Measurements from ENCODE around the gene RGS2. TPM values are rescaled to one million over a fixed set of nuclear protein-coding genes. Genes with fewer than 3 reads are reported as not detected.

The RGS2 gene
- total RNA-seq, 4 donors from 2014 or later = 9.1 to 39.0 (median 17.8) TPM

DNA sequence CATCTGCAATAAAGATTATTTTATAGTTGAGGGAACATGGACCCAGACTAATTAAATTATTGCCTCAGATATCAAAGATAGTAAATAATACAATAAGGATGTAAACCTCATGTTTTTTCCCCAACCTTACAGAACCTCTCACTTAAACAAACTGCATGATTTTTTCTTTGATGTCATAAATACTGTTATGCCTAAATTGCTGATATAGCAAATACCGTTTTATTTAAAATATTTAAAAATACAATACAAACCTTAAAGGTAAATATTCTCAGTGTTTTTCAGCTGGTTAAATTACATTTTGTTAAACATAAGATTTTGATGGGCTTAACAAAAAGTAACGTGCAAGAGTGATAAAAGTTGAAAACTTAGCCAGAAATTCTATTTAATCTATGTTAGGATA is 24.4 kb upstream of the RGS2 start:
- 94 to 96% methylated on average over 2 of the region's 2 CpGs for WGBS, 2 donors
- no peak for DNase-seq
- no peaks in the 10 kb centered on the region for H3K27me3 ChIP-seq
- no peaks in the 10 kb centered on the region for H3K36me3 ChIP-seq
- no peak overlapping the region for H3K27ac ChIP-seq
- no peak for TF ChIP-seq POLR2A (IDR thresholded peaks at IDR 0.05)
- no peak overlapping the region for H3K4me3 ChIP-seq (replicated peaks in 1 of 3)
- H3K9me3 ChIP-seq = no peaks in the 10 kb centered on the region
- intact Hi-C loops (cut with DNase I) = no loop called here
- H3K4me1 ChIP-seq = peaks cover 4 to 6% of the 10 kb centered on the region in 2 donors

DNA sequence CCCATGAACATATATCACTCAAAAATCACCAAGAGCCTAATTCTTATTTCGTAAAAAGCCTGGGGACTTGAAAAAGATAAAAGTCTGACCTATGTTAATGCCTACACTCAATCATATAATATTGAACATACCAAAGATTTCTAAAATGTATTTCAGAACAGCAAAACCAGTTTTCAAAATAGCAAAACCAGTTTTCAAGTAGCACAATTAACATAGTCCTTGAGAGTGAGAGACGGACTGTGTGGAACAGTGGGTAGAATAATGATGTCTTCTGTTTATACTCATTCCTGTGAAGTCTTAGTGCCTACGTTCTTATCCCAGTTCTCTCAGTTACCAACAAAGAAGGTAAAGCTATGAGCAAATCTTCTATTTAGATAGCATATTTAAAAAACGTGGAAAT is 22.3 kb upstream of the RGS2 start:
- intact Hi-C loops (cut with DNase I) = no loop called here
- H3K9me3 ChIP-seq = no peaks in the 10 kb centered on the region
- peak overlapping the region in 1 of 3 donors; percentile 11 for H3K27ac ChIP-seq
- no peaks in the 10 kb centered on the region for H3K27me3 ChIP-seq
- TF ChIP-seq CTCF (IDR thresholded peaks at IDR 0.05) (no peak), POLR2A (IDR thresholded peaks at IDR 0.05) (no peak)
- no peaks in the 10 kb centered on the region for H3K36me3 ChIP-seq
- no peak overlapping the region for H3K4me3 ChIP-seq (replicated peaks in 1 of 3)
- H3K4me1 ChIP-seq = peaks cover 4 to 6% of the 10 kb centered on the region in 2 donors
- no peak for DNase-seq
- 57 to 66% methylated on average over 4 of the region's 4 CpGs for WGBS, 2 donors

DNA sequence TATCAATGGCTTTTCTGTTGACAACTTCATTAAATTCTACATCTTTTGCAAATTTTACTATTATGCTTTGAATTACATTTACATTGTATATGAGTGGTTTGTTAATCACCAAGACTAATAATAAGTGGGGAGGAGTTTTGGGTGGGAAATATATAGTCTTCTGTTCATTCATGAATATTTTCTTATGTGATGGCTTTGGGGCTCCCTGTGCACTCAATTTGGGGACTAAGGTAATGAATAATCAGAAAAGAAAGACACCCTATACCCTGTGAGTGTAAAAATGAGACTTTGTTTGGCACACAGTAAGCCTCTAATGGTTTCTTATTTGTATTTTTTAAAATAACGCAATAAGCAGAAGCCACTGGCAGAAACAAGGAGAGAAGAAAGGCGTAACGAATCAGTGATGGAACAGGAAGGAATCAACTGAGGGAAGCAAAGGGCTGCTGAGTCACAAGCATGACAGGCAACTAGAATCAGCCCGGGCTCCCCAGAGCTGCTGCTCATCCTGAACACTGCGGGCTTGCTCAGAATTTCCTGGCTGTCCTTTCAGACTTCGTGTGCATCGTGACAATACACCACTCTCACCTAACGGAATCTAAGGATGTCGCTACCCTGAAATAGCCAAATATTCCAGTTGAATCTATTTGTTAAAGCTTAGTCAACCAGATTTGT is 20.8 kb upstream of the RGS2 start:
- no peak overlapping the region for H3K27ac ChIP-seq
- H3K4me1 ChIP-seq = peaks cover 4 to 6% of the 10 kb centered on the region in 2 donors
- DNase-seq = no peak
- H3K27me3 ChIP-seq = no peaks in the 10 kb centered on the region
- no peaks in the 10 kb centered on the region for H3K9me3 ChIP-seq
- intact Hi-C loops (cut with DNase I) = no loop called here
- no peak overlapping the region for H3K4me3 ChIP-seq (replicated peaks in 1 of 3)
- TF ChIP-seq CTCF (IDR thresholded peaks at IDR 0.05) = no peak
- no peak for TF ChIP-seq POLR2A (IDR thresholded peaks at IDR 0.05)
- H3K36me3 ChIP-seq = no peaks in the 10 kb centered on the region
- 55 to 68% methylated on average over 9 of the region's 9 CpGs for WGBS, 2 donors

DNA sequence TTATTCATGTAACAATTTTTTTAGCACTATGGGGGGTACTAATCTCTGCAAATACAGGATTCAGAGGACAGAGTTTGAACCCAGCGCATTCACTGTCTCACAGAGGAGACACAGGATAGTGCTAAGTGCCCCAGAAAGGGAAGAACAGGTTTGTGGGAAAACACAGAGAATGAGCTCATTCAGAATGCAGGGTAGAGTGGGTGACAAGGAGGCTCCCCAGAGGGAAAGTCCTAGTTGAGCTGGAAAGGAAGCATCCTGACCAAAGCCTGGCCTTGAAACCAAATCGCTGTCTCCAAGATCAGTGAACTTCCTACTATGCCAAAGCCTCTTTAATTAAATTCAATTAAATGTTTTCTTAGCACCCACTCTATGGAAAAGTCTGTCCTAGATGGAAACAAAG is 19.0 kb upstream of the RGS2 start:
- Histone ChIP-seq H3K36me3 (no peaks in the 10 kb centered on the region), H3K27ac (no peak overlapping the region), H3K27me3 (no peaks in the 10 kb centered on the region), H3K9me3 (no peaks in the 10 kb centered on the region), H3K4me1 (peaks cover 4 to 6% of the 10 kb centered on the region in 2 donors), H3K4me3 (replicated peaks in 1 of 3) (no peak overlapping the region)
- WGBS, 2 donors = 91 to 95% methylated on average over 2 of the region's 2 CpGs
- DNase-seq = no peak
- TF ChIP-seq CTCF (IDR thresholded peaks at IDR 0.05) = no peak
- intact Hi-C loops (cut with DNase I) = no loop called here

DNA sequence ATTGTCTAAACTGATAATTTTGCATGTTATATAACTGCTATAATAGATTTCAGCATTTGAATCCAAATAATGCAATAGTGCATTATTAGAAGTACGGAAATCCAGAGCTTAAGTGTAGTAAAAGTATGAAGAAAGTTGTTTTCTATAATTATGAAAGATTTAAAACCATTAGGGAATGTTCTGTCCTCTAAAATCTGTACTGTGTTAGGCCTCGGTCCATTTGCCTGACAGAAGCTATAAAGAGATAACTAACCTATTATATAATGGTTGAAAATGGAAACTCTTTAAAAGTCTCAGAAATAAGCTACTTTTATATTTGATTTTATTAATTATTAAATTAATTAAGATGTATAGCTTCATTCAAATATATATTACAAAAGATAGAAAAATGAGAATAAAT is 16.2 kb upstream of the RGS2 start:
- TF ChIP-seq CTCF (IDR thresholded peaks at IDR 0.05) (no peak), POLR2A (IDR thresholded peaks at IDR 0.05) (no peak)
- Histone ChIP-seq H3K4me1 (no peaks in the 10 kb centered on the region), H3K4me3 (replicated peaks in 1 of 3) (no peak overlapping the region), H3K27ac (no peak overlapping the region), H3K27me3 (no peaks in the 10 kb centered on the region), H3K9me3 (no peaks in the 10 kb centered on the region), H3K36me3 (no peaks in the 10 kb centered on the region)
- intact Hi-C loops (cut with DNase I) = no loop called here
- 90 to 93% methylated on average over 2 of the region's 2 CpGs for WGBS, 2 donors
- DNase-seq = no peak

Data from thyroid gland (tissue), 4 donors.